GM23338 (cell line): ENCODE measurements around the gene MS4A4A. TPM values are rescaled to one million over a fixed set of nuclear protein-coding genes. Genes with fewer than 3 reads are reported as not detected.

Experiments
- ATAC-seq: fragments of 200-7000 bp; cut with Tn5 transposase; 3 replicates; pipeline ENCODE4 v1.9.1; 2020
- DNase-seq: peaks from one replicate; pipeline ENCODE4 v3.0.0-alpha.2; 2015; ENCODE audit warnings: low spot score
- H2AFZ ChIP-seq: fragments of 200-600 bp; sonication (generic); 2 replicates; pipeline ENCODE4 v1.8.0; 2016; ENCODE audit warnings: antibody characterized with exemption, mild to moderate bottlenecking, moderate library complexity
- H3F3A ChIP-seq: fragments of 200-600 bp; sonication (generic); replicated peaks from 2 replicates; pipeline ENCODE4 v1.8.0; 2017; ENCODE audit warnings: antibody characterized with exemption, mixed run types, low read depth
- H3K27ac ChIP-seq: fragments of 200-600 bp; sonication (generic); 2 replicates; pipeline ENCODE4 v1.6.1; 2016; ENCODE audit warnings: low read depth
- H3K27me3 ChIP-seq: fragments of 200-600 bp; sonication (generic); 2 replicates; pipeline ENCODE4 v1.8.0; 2016; ENCODE audit warnings: mild to moderate bottlenecking, mixed run types, moderate library complexity; ENCODE audit not compliant: insufficient read depth
- H3K36me3 ChIP-seq: fragments of 200-600 bp; sonication (generic); 2 replicates; pipeline ENCODE4 v1.8.0; 2016; ENCODE audit warnings: mild to moderate bottlenecking; ENCODE audit not compliant: insufficient read depth
- H3K4me1 ChIP-seq: fragments of 200-600 bp; sonication (generic); 2 replicates; pipeline ENCODE4 v1.8.0; 2016; ENCODE audit warnings: mild to moderate bottlenecking, moderate library complexity; ENCODE audit not compliant: insufficient read depth
- H3K4me2 ChIP-seq: fragments of 200-600 bp; sonication (generic); 2 replicates; pipeline ENCODE4 v1.7.1; 2017; ENCODE audit warnings: mixed run types
- H3K4me3 ChIP-seq: fragments of 200-600 bp; sonication (generic); 2 replicates; pipeline ENCODE4 v1.6.1; 2016; ENCODE audit warnings: mixed run types
- H3K79me2 ChIP-seq: fragments of 200-600 bp; sonication (generic); replicated peaks from 2 replicates; pipeline ENCODE4 v1.8.0; 2017; ENCODE audit warnings: mild to moderate bottlenecking; ENCODE audit not compliant: insufficient read depth
- H3K9me2 ChIP-seq: fragments of 200-600 bp; sonication (generic); 2 replicates; pipeline ENCODE4 v1.8.0; 2017; ENCODE audit not compliant: insufficient read depth
- H4K20me1 ChIP-seq: fragments of 200-600 bp; sonication (generic); replicated peaks from 2 replicates; pipeline ENCODE4 v1.8.0; 2017; ENCODE audit warnings: mild to moderate bottlenecking; ENCODE audit not compliant: insufficient read depth
- H3K27ac Mint-ChIP-seq: 2 replicates; pipeline ENCODE4 v1.8.0; 2020; ENCODE audit warnings: inconsistent platforms, mild to moderate bottlenecking, moderate library complexity, mixed read lengths
- H3K27me3 Mint-ChIP-seq: 3 replicates; pipeline ENCODE4 v1.8.0; 2022; ENCODE audit warnings: low read depth, mild to moderate bottlenecking, moderate library complexity, mixed read lengths, inconsistent platforms; ENCODE audit not compliant: insufficient read depth, poor library complexity
- H3K36me3 Mint-ChIP-seq: 3 replicates; pipeline ENCODE4 v1.8.0; 2021; ENCODE audit warnings: low read depth, mild to moderate bottlenecking, inconsistent platforms, moderate library complexity, mixed read lengths
- H3K4me1 Mint-ChIP-seq: 3 replicates; pipeline ENCODE4 v1.8.0; 2020; ENCODE audit warnings: mild to moderate bottlenecking, inconsistent platforms, mixed read lengths
- H3K4me3 Mint-ChIP-seq: 3 replicates; pipeline ENCODE4 v1.8.0; 2021; ENCODE audit warnings: moderate library complexity, mild to moderate bottlenecking, inconsistent platforms, mixed read lengths
- H3K9me3 Mint-ChIP-seq: 3 replicates; pipeline ENCODE4 v1.8.0; 2020; ENCODE audit warnings: moderate library complexity, mild to moderate bottlenecking, inconsistent platforms, mixed read lengths
- CREB1 ChIP-seq: fragments of 250-450 bp; sonication (Bioruptor Pico); IDR thresholded peaks from 2 replicates; pipeline ENCODE4 v1.5.0; 2020; ENCODE audit warnings: low read depth, mild to moderate bottlenecking, moderate library complexity
- CTCF ChIP-seq, 2 experiments: fragments of 200-600 bp in 1 of 2; sonication (generic) in 1 of 2; conservative IDR thresholded peaks; 2 replicates each; pipeline versions ENCODE4 v1.5.1 to v1.6.1; 2016 to 2017; ENCODE audit warnings: antibody characterized with exemption in 2 of 2, low read depth in 2 of 2, mild to moderate bottlenecking in 2 of 2, moderate library complexity in 1 of 2
- EZH2phosphoT487 ChIP-seq: fragments of 200-600 bp; sonication (generic); IDR thresholded peaks from one replicate; pipeline ENCODE4 v1.8.1; 2018; ENCODE audit warnings: antibody characterized with exemption; ENCODE audit not compliant: unreplicated experiment
- JUNB ChIP-seq: IDR thresholded peaks from one replicate; pipeline ENCODE4 v1.6.1; 2016; ENCODE audit warnings: antibody characterized with exemption; ENCODE audit not compliant: unreplicated experiment
- NANOG ChIP-seq: IDR thresholded peaks from 2 replicates; pipeline ENCODE4 v1.6.1; 2016; ENCODE audit warnings: antibody characterized with exemption, borderline replicate concordance
- STAT1 ChIP-seq: IDR thresholded peaks from one replicate; pipeline ENCODE4 v1.6.1; 2016; ENCODE audit warnings: antibody characterized with exemption; ENCODE audit not compliant: unreplicated experiment
- ZNF462 ChIP-seq: fragments of 250-450 bp; sonication (Bioruptor Pico); IDR thresholded peaks from 2 replicates; pipeline ENCODE4 v1.5.0; 2020; ENCODE audit warnings: mild to moderate bottlenecking, moderate library complexity
- polyA plus RNA-seq: library from polyadenylated mRNA; unstranded; fragments of >200 nt; fragmentation: Nextera tagmentation; extraction: Ambion mirVana; gene quantifications from 2 replicates; pipeline ENCODE4 v1.2.1, GENCODE V29; 2016
- total RNA-seq: library from RNA; depleted of rRNA; stranded (reverse); fragments of >200 nt; shearing (Covaris generic); gene quantifications from 2 replicates; pipeline ENCODE4 v1.2.3, GENCODE V29; 2014

MS4A4A gene
- total and polyA plus RNA-seq, 2 experiments from 2014 or later = not detected

- no peak for TF ChIP-seq ZNF462 (CRISPR knock-in tag)
Observed at GRCh38 chr11:60240662-60241061, 39.8 kb upstream of the MS4A4A start (continued).

DNA sequence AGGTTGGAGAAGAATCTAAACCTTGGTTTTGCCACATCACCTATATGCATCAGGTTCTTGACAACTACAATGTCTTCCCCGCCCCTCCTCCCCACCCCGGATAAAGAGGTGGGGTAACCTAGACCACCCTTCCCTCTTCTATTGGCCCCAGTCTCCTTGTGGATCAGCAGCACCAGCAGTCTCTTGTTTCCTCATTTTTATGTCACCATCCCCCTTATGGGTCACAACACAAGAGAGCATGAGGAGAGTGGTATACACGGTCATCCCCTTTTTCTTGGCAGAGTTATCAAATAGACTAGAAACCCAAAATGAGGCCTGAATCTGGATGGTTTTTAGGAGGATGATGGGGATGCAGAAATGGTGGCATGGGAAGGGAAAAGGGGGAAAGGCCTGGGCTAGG, 38.7 kb upstream of the MS4A4A start:
- no peak for DNase-seq
- H3K27ac Mint-ChIP-seq = no peak overlapping the region

More for the DNA sequence above, 38.7 kb upstream of the MS4A4A start:
- H3K4me3 ChIP-seq = no peak overlapping the region
- H3K27me3 Mint-ChIP-seq = peaks cover 5% of the 10 kb centered on the region
- H3K79me2 ChIP-seq = no peaks in the 10 kb centered on the region
- H3K4me2 ChIP-seq = no peak overlapping the region
- no peak for ATAC-seq
- no peaks in the 10 kb centered on the region for H3K27me3 ChIP-seq
- H3K9me3 Mint-ChIP-seq = no peaks in the 10 kb centered on the region
- no peaks in the 10 kb centered on the region for H3K4me1 ChIP-seq
- no peaks in the 10 kb centered on the region for H3K36me3 Mint-ChIP-seq
- TF ChIP-seq CREB1 (CRISPR knock-in tag) = no peak
- no peak for TF ChIP-seq STAT1
- no peak for TF ChIP-seq CTCF (conservative IDR thresholded peaks at IDR 0.05; ENCODE audit: low read depth in 2 of 2)
- no peak for TF ChIP-seq JUNB
- no peak for TF ChIP-seq EZH2phosphoT487
- TF ChIP-seq NANOG = no peak
- H3K4me3 Mint-ChIP-seq = no peak overlapping the region
- no peaks in the 10 kb centered on the region for H3K4me1 Mint-ChIP-seq
- H4K20me1 ChIP-seq = no peaks in the 10 kb centered on the region
- H2AFZ ChIP-seq = no peak overlapping the region
- H3F3A ChIP-seq = no peaks in the 10 kb centered on the region
- no peak overlapping the region for H3K27ac ChIP-seq
- no peaks in the 10 kb centered on the region for H3K36me3 ChIP-seq
- no peaks in the 10 kb centered on the region; the same call in 1 of the 2 replicates for H3K9me2 ChIP-seq
